GM12872 (cell line): ENCODE results near the gene LCP2.

Source experiments
- TF ChIP-seq, protein P1 (sequence below): IDR thresholded peaks from 3 replicates; pipeline ENCODE4 v1.5.1; 2011; ENCODE audit warnings: low read depth, mild to moderate bottlenecking, low read length, moderate library complexity; ENCODE audit not compliant: insufficient read depth

The LCP2 gene

GRCh38 chr5:170225326-170226128 is 72.0 kb downstream of the LCP2 start:
- TF ChIP-seq, protein P1, sequence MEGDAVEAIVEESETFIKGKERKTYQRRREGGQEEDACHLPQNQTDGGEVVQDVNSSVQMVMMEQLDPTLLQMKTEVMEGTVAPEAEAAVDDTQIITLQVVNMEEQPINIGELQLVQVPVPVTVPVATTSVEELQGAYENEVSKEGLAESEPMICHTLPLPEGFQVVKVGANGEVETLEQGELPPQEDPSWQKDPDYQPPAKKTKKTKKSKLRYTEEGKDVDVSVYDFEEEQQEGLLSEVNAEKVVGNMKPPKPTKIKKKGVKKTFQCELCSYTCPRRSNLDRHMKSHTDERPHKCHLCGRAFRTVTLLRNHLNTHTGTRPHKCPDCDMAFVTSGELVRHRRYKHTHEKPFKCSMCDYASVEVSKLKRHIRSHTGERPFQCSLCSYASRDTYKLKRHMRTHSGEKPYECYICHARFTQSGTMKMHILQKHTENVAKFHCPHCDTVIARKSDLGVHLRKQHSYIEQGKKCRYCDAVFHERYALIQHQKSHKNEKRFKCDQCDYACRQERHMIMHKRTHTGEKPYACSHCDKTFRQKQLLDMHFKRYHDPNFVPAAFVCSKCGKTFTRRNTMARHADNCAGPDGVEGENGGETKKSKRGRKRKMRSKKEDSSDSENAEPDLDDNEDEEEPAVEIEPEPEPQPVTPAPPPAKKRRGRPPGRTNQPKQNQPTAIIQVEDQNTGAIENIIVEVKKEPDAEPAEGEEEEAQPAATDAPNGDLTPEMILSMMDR = peak; percentile 72

GRCh38 chr5:170223906-170224305 is 73.7 kb downstream of the LCP2 start:
- TF ChIP-seq, protein P1 = no peak

DNA sequence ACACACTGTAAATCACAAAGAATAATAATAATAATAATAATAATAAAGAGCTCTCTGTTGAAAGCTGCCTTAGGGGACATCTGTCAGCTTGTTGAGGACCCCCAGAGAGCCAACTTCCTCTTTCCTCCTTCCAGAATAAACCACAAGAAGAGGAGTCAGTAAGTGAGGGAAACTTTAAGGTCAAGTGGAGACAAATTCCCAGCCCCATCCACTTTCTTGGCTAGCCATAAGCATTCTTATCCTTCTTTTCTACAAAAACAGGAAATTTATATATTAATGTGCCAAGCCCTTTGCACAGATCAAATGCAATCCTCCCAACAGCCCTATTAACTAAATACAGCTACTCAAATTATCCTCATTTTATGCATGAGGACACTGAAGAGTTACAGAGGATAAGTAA is 74.2 kb downstream of the LCP2 start:
- TF ChIP-seq, protein P1 = no peak

DNA sequence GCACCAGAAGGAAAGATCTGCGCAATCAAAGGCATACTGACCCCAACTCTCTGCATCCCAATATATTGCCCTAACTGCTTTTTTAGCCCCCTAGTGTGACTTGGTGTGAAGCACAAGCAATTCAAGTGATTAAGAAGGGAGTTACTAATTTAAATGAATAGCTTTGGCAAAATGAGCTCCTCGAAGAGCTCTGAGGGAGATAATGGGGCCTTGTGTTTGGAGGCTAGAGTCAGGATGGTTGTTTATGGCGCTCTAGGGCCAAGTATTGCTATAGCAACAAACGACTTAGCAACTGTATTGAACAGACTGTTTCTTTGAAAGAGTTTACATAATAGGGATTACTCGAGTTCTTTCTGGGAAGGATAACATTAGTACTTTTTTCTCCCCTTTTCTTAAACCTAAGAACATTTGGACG is 76.2 kb downstream of the LCP2 start:
- TF ChIP-seq, protein P1 = 0 out of 3 replicates have a peak, but pooled peaks have one; percentile 13

GRCh38 chr5:170220191-170220590 is 77.4 kb downstream of the LCP2 start:
- TF ChIP-seq, protein P1 = no peak

DNA sequence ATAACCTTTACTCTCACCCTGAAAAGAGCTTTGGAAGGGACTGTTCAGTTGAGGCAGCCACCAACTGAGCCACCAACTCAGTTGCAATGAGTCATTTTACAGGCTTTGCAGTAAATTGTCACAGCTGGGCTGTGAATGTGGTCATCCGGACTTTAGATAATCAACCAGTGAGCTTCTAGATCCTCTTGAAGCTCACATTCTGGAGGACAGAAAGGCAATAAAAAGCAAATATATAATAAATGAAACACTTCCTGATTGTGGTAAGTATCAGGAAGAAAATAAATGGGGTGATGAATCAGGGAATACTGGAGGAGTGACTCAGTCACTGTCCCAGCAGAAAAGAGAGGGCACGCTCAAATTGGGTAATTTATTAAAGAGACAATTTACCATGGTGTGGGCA is 78.0 kb downstream of the LCP2 start:
- TF ChIP-seq, protein P1 = no peak

- TF ChIP-seq, protein P1 = no peak
These were observed 78.9 kb downstream of the LCP2 start for GRCh38 chr5:170218726-170219125.

- TF ChIP-seq, protein P1 = no peak
These were observed 79.7 kb downstream of the LCP2 start for GRCh38 chr5:170217831-170218230.
